HG03135 (cell line): ENCODE measurements around the gene FOXO3.

Experiments used
- ATAC-seq: cut with Tn5 transposase; IDR thresholded peaks from one replicate; pipeline ENCODE4 v1.9.1; 2021; ENCODE audit warnings: mild to moderate bottlenecking, moderate library complexity; ENCODE audit not compliant: unreplicated experiment

FOXO3 gene

DNA sequence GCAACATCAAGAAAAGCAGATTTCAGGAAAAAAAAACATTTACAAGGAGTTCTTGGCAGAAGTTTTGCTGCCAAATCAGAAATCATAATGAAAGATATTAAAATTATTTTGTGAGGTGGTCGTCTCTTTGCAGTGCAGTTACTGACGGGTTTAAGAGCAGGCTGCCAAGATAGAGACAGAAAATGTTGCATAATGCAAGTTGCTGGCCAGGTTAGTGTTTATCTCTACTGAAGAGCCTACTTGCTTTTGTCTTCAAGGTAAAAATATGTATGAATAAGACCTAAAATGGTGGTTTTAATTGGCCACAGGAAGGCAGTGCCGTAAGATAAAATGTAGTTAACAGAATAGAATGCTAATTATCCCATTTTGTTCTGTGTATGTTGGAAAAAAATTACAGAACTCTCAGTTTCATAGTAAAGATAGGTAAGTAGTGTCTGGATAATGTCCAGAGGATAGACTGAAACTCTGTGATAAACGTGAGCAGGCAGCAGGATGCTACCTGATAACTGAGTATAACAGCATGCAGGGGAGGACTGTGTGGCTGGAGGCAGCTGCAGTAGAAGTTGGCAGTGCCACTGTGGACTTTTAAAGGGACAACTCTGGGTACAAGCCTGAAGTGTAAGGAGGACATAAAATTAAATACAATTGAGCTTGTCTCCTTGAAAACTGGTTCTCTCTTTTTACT lies 13.9 kb downstream of the FOXO3 start:
- no peak for ATAC-seq

DNA sequence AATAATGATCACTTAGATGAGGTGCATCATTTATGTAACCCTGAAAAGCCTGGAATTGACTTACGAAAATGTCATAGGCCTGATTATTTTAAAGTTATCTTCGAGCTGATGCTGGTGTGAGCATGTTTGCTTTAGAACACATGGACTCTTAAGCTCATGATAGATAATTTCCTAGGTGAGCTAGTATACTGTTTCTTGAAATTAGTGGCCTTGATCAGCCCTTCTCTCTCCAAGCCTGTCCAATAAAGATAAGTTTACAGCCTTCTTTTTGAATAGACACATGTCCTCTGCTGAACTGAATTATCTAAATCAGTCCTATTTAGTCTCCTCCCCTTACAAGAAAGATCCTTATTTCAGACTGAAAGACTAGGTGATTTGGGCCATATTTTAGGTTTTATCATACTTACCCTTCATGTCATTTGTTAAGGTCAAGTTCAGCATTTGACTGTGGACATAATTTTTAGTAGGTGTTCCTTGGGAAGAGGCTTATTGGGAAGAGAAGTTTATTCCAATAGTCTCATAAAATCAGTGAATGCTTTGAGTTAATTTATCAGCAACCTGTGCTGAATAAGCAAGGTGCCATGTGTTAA lies 15.3 kb downstream of the FOXO3 start:
- no peak for ATAC-seq

DNA sequence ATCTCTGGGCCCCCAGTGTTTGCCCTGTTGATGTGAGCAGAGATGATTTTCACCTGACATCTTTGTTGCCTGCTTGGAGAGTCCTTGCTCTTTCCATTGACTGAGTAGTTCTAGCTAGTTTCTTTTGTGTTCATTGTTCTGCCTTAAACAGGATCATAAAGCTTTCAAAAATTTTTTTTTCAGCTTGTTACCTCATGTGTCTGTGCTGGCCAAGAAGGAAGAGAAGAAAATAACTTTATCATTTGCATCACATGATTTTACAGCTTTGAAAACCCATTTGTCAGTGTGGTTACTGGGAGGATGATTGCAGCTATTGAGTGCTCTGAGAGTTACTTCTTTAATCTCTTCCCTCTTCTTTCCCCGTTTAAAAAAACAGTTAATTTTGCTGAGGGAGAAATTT lies 16.0 kb downstream of the FOXO3 start:
- no peak for ATAC-seq

DNA sequence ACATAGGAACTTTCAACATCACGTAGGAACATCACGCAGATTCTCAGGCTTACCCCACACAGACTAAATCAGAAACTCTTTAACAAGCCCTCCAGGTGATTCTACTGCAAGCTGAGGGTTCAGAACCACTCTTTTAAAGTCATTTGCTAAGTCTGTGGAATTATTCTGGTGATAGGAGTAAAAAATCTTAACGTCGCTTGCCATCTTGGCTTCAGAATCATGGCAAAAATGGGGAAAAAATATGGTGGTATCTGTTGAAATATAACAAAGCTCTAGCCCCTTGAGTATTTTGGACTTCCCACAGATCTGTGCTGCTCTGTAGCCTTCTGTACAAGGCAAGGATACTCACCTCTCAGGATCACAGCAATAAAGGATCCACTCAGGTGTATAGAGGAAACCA lies 17.4 kb downstream of the FOXO3 start:
- ATAC-seq: no peak

DNA sequence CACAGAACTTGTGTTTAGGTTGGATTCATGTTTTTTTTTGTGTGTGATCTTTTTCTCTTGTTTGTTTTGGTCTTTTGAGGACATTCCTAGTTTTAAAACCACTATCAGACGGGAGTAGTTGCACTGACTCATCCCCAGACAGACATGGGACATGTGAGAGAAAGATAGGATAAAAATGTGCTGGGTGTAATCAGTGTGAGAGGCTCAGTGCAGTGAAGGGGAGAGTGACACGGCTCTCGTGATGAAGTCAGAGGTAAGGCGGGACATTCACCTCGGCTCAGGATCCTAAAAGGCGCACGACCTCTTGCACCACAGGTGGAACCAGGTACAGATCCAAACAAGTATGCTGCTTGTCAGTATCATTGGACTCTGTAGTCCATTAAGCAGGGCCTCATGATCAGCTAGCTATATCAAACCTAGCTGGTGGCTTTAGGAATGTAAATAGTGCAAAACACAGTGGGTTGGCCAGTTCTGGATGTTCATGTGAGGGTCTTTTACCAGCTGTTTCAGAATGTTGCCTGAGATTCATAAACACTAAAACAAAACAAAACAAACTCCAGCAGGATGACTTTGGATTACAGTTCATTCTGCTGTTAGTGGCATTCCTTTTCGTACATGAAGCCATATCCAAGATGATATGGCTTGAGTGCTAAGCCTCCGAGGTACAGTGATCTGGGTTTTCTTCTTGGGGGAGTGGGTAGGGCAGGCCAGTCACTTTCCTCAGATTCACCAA lies 18.0 kb downstream of the FOXO3 start:
- no peak for ATAC-seq

DNA sequence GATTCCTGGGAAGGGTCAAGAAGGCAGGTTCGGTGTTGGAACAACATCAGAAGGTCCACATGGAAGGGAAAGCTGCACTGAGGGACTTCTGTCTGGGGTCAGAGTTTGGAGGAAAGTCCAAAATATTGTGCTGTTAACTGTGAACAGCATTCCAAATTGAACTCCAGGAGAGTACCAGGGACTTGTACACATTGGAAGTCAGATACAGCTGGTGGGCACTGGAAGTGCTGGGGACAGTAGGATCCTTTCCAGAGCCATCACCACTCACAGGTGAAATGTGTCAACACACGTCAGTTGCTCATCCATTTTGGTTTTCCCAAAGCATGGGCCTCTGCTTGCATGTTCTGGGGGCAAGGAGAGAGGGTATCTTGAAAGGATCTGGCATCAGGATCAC lies 18.6 kb downstream of the FOXO3 start:
- ATAC-seq: no peak

DNA sequence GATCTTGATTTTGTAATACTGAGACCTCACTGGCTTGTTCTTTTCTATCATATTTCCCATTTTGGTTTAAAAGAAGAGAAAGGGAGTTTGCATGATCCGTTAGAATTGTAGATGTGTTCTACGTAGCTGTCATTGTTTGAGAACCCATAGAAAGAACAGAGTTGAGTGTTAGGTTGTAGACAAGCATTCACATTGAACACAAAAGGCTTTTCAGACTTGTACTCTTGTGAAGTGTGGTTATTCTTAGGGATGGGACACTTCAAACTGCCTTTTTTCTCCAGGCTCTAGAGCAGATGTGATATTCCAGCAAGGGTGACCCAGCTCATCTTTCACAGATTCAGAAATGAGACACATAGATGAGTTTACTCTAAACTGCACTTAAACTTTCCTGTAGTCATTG lies 19.9 kb downstream of the FOXO3 start:
- no peak for ATAC-seq

DNA sequence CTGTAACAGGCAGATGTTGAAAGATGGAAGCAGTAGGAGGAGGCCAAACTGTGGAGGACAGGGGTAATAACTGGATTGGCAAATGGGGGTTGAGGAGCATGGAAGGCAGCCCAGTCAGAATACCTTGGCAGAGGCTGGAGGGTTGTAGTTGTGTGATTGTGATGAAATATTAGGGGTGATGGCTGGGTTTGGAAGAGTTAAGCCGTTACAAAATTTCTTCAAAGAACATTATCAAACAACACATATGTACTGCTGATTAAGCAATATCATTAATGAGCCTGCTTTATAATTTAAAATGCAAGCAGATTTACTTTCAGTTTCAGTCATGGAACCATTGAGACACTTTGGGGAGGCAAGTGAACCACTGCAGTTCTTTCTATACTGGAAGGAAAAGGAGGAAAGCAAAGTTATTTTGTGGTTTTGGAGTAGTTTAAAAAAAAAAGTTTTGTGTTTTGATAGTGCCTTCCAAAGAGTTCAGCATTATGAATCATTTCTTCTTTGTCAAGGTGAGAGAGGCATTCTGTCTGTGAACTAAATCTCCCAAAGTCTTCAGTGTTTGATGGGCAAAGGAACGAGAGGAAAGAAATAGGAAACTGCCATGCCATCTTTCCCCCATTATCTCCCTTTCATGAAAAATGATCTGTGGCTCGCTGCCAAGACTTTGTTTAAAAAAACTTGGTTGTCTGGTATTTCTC lies 20.7 kb downstream of the FOXO3 start:
- ATAC-seq: no peak

DNA sequence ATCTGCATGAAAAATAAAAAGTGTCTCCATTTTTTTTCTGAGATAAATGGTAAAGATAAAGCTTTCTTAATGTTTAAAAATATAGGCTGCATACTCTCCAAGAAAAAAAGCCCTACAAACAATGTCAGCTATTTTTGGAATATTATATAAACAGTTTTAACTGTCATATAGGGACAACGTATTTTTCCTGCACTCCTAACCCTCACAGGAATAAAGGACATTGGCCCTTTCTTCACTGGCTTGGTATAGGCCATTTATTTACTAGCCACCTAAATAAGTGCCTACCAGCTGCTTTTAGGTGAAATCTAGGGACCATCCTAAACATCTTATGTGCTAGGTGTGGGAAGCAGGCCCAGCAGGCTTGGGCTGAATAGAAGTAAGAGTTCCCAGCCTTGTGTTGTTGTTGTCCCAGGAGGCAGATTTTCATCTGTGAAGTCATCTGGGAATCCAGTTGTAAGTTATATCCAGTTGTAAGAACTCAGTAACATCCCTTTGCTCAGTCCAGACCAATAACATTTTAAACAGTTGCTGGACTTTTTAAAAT lies 21.3 kb downstream of the FOXO3 start:
- no peak for ATAC-seq

DNA sequence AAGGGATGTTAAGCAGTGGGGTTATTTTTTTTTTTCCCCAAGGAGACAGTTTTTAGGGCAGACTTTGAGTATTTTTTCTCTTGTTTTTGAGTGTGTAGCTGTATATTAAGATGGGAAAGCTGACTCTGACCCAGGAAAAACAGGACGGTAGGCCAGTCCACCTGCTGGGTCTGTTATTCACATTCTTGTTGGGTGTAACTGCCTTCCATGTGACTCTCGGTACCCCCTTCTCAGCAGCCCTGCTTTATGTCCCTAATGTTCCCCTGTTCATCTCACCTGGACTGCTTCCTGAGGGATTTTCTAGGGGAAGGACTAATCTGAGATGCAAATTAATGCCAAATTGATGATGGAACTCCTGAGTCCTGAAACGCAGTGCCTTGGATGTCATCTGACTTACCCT lies 21.9 kb downstream of the FOXO3 start:
- no peak for ATAC-seq

DNA sequence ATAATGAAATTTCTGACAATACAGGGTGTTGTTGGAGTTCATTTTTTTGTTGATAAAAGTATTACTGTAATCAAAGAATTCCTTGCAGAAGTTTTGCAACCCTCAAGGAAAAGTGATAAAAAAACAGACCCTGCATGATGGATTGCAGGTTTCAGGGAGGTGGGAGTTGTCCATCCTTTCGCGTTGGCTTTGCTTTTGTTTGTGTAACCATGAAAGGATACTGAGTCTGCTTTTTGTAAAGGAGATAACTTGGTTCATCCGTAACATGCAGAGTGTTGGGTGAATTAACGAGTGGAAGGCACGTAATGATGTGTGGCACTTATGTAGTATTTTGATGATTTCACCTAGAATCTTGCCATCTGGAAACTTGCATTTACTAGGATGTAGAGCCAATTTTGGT lies 23.6 kb downstream of the FOXO3 start:
- ATAC-seq: no peak

DNA sequence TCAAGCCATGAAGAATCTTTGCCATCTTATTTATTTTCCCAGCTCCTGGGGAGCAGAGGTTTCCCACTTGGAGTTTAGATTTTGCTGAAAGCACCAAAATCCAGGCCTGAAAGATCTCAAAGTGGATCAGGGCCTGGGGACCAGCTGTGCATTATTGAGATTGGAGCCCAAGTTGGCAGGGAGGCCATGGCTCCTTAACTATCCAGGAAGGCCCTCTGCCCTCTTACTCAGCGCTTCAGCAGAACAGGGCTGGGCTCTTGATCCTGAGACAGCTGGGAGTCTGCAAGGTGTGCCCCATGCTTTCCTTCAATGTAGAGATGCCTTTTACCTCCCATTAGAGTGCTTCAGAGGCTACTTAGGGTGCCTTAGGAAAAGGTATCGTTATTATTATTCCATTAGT lies 24.6 kb downstream of the FOXO3 start:
- no peak for ATAC-seq

DNA sequence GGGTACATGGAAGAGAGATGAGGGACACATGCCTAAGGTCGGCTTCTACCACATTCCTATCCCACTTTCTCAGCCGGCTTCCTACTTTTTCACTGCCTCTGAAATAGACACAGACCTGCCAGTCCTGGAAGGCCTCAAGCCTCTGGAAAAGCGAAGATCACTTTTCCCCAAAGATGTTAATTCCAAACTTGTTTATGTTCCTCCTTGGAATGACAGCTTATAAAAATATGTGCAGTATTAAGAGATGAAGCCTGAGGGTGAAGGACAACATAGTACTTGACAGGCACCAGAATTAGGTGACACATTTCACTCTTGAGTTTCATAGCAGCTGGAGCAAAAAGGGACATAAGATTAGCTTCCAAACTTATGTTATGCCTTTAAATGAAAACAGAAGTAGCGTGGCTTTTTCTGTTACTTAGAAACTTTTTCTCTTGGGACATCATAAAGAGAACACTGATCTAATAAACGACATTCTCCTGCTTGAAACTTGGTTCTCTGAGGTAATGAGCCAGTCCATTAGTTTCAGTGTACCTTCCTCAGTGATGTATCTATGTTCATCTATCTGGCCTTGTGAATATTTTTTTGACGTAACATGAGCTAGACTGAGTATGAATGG lies 25.3 kb downstream of the FOXO3 start:
- ATAC-seq: no peak

DNA sequence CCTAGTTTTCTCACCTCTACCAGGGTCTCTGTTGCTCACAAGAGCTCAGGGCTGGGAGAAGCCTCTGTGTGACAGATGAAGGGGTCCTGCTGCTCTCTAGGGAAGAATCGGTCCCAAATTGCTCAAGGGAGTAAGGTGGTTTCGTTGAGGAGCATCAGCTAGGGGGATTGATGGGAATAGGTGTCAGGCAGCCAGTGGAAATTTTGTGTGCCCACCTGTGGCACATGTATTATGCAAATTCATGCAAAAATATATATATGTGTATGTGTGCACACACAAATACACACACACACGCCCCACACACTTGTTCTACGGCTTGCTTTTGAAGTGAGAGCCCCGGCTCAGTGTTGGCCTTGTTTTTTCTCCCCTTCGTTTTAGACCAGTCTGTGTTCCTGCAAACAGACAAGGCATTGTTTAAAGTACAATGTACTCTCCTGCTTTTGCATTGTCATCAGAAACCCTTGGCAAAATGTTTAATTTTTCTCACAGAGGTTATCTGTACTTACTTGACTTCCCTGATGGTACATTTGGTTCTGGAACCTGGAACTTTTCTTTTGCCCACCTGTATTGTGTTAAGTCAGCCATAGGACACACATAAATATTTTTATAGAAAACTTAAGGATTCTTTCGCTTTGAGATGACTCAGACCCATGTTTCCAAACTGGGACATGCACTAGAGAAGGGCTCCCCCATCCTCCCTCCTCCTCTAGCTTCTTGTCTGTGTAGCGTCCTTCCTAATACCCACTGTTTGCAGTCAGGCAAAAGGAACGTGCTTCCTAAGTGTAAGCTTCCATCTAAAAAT lies 26.7 kb downstream of the FOXO3 start:
- ATAC-seq: no peak

DNA sequence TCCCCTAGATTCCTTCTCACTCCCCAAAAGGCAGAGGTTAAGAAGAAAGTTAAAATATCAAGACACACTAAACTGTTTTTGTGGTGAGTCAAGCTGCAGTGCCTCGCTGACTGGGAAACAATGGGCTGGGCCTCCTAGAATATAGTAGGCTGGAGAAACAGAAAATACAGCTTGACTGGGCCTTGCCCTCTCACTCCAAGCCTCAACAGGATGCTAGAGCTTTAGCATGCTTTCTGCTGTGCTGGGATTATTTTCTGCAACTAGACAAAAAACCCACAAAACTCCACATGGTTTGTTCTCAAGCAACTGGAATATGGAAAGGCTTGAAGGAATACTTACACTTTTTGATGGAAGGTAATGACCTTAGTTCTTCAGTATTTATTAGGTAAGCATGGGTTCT lies 27.9 kb downstream of the FOXO3 start:
- no peak for ATAC-seq

DNA sequence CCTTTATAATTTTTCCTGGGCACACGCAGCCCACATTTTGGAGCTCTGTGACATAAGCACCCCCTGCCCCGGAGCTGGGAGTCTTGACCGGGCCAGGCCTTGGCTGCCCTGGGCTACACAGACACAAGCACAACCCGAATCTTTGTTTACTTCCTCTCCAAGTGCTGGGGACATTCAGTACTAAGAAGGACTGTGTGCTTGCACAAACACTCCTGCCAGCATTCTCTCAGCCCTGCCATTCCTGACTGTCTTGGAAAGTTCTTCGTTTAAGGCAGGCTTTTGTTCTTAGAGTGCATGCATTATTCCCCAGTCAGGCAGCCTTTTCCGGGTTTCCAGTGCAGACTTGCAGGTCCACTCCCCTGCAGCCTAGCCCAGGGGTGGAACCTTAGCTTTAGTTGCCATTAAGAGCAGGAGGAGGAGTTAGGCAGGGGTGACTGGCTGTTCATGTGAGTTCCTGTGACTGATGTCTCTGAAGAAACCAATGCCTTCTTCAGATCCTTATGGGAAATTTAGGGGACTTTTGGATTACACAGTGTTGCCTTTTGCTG lies 28.6 kb downstream of the FOXO3 start:
- ATAC-seq: no peak

DNA sequence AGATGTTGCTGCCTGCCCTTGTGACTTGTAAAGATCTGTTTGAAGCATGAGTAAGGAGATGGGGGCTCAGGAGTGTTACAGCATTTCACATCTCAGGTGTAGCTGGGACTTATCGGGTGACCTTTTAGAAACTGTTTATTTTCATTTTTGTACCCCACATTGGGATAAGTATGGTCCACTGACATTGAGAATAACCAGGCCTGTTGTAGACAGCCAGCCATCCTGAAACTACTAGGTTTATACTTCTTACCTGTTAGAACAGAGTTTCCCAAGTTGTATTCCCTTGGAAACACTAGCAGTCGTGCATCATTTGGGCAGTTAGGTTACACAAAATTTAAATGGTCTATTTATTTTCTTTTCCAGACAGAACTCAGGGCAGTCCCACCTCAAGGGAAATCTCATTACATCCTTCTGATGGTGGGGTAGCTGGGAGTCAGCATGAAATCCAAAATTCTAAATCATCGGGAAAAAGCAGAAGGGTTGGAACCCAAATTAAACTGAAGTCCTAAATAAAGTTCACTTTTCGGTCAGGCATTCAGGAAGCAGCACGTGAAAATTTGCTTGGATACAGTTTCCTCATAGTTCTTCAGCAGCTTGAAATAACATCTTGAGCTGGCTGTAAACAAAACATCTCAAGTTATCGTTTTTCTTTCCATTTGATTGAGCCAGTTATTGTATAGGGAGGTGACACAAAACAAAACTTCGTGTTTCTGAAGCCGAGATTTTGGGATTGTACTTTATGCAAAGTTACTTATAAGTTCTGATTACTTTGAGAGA lies 30.5 kb downstream of the FOXO3 start:
- ATAC-seq: no peak

DNA sequence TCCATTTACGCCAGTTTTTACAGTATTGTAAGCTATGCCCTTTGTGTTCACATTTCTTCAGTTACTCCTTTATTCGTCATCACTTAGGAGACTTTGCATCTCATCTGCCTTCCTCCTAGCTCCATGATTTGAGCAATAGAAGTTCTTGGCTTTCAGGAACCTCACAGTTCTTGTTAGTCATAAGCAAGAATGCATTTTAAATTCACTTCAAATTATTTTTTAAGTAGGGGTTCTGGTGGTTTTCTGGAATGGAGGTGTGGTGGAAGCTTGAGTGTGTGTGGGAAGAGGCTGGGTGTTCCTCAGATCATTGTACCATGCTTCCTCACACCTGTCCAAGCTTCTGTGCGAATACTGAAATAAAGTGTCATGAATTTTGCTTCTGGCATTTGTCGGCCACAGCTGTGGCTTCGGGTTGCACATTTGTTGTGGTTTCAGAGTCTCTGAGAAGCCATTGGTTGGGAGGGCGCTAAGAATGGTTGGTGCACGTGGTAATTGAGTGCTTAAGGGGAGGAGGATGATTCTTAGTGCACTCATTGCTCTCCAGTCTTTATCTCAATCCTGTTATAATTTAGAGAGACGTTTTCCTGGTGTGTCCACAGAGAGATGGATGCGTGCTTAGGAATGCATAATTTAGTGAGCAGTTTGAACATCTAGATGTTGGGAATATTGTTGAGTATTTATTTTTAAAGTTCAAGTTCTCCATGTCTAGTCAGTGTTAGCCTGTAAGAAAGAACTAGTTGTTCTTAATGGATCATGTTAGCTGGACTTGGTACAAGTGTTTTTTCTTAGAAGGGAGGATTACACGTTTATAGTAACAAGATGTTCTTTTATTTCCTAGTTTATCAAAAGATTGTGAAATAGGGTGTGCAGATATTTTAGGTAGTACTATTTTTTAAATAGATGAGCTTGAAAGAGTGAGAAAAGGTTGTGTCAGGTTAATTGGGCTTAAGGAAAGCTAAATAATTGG lies 31.9 kb downstream of the FOXO3 start:
- ATAC-seq: no peak
